ENCODE results near the gene COL5A1.

The COL5A1 gene

GRCh38 chr9:134781591-134782302, 140.1 kb downstream of the COL5A1 start:
- H3F3A ChIP-seq (ENCODE audit: insufficient read depth, low read length) = no peaks in the 10 kb centered on the region
- no peak overlapping the region for H3K9ac ChIP-seq (ENCODE audit: low read length)
- H3K27ac ChIP-seq (ENCODE audit: low read depth, low read length, poor library complexity, severe bottlenecking) = no peak overlapping the region
- no peaks in the 10 kb centered on the region for H3K9me3 ChIP-seq (ENCODE audit: low read length)
- H3K27me3 ChIP-seq (ENCODE audit: insufficient read depth, low read length) = peaks cover 5% of the 10 kb centered on the region; the same call in 1 of the 2 replicates
- H3K79me2 ChIP-seq (ENCODE audit: insufficient read depth, low read length) = no peaks in the 10 kb centered on the region
- no peaks in the 10 kb centered on the region for H3K9me2 ChIP-seq (ENCODE audit: low read depth, low read length)
- H3K4me3 ChIP-seq (ENCODE audit: low read depth, low read length, poor library complexity, severe bottlenecking) = no peak overlapping the region
- H2AFZ ChIP-seq (ENCODE audit: low read length) = no peak overlapping the region
- TF ChIP-seq CTCF (IDR thresholded peaks at IDR 0.05; ENCODE audit: low read length) = peak; percentile 54
- TF ChIP-seq EZH2 (IDR thresholded peaks at IDR 0.05; ENCODE audit: borderline replicate concordance, low read length) = no peak
- no peaks in the 10 kb centered on the region for H4K20me1 ChIP-seq (ENCODE audit: insufficient read depth, low read length)
- no peaks in the 10 kb centered on the region for H3K4me1 ChIP-seq (ENCODE audit: insufficient read depth, low read length, severe bottlenecking)
- H3K4me2 ChIP-seq (ENCODE audit: low read length) = no peak overlapping the region
- H3K36me3 ChIP-seq (ENCODE audit: insufficient read depth, low read length) = no peaks in the 10 kb centered on the region

GRCh38 chr9:134782921-134783698, 141.5 kb downstream of the COL5A1 start:
- H3K9me3 ChIP-seq (ENCODE audit: low read length) = no peaks in the 10 kb centered on the region
- H3K4me1 ChIP-seq (ENCODE audit: insufficient read depth, low read length, severe bottlenecking) = no peaks in the 10 kb centered on the region
- no peak overlapping the region for H3K4me3 ChIP-seq (ENCODE audit: low read depth, low read length, poor library complexity, severe bottlenecking)
- H4K20me1 ChIP-seq (ENCODE audit: insufficient read depth, low read length) = no peaks in the 10 kb centered on the region
- peaks cover 5% of the 10 kb centered on the region; the same call in 1 of the 2 replicates for H3K27me3 ChIP-seq (ENCODE audit: insufficient read depth, low read length)
- H2AFZ ChIP-seq (ENCODE audit: low read length) = no peak overlapping the region
- H3K36me3 ChIP-seq (ENCODE audit: insufficient read depth, low read length) = no peaks in the 10 kb centered on the region
- H3K79me2 ChIP-seq (ENCODE audit: insufficient read depth, low read length) = no peaks in the 10 kb centered on the region
- no peak overlapping the region for H3K9ac ChIP-seq (ENCODE audit: low read length)
- H3K9me2 ChIP-seq (ENCODE audit: low read depth, low read length) = no peaks in the 10 kb centered on the region
- TF ChIP-seq CTCF (IDR thresholded peaks at IDR 0.05; ENCODE audit: low read length) = no peak
- no peak for TF ChIP-seq EZH2 (IDR thresholded peaks at IDR 0.05; ENCODE audit: borderline replicate concordance, low read length)
- no peaks in the 10 kb centered on the region for H3F3A ChIP-seq (ENCODE audit: insufficient read depth, low read length)
- no peak overlapping the region for H3K4me2 ChIP-seq (ENCODE audit: low read length)
- H3K27ac ChIP-seq (ENCODE audit: low read depth, low read length, poor library complexity, severe bottlenecking) = no peak overlapping the region

GRCh38 chr9:134783699-134784039, 142.1 kb downstream of the COL5A1 start:
- Histone ChIP-seq H3K4me2 (ENCODE audit: low read length) (no peak overlapping the region), H3K9me2 (ENCODE audit: low read depth, low read length) (no peaks in the 10 kb centered on the region), H3K9me3 (ENCODE audit: low read length) (no peaks in the 10 kb centered on the region), H2AFZ (ENCODE audit: low read length) (no peak overlapping the region), H3K9ac (ENCODE audit: low read length) (no peak overlapping the region), H3F3A (ENCODE audit: insufficient read depth, low read length) (no peaks in the 10 kb centered on the region), H3K36me3 (ENCODE audit: insufficient read depth, low read length) (no peaks in the 10 kb centered on the region), H3K27me3 (ENCODE audit: insufficient read depth, low read length) (peaks cover 5% of the 10 kb centered on the region; the same call in 1 of the 2 replicates), H3K4me3 (ENCODE audit: low read depth, low read length, poor library complexity, severe bottlenecking) (no peak overlapping the region), H3K4me1 (ENCODE audit: insufficient read depth, low read length, severe bottlenecking) (no peaks in the 10 kb centered on the region), H4K20me1 (ENCODE audit: insufficient read depth, low read length) (no peaks in the 10 kb centered on the region), H3K27ac (ENCODE audit: low read depth, low read length, poor library complexity, severe bottlenecking) (no peak overlapping the region), H3K79me2 (ENCODE audit: insufficient read depth, low read length) (no peaks in the 10 kb centered on the region)
- TF ChIP-seq EZH2 (IDR thresholded peaks at IDR 0.05; ENCODE audit: borderline replicate concordance, low read length) = no peak

Measured in OCI-LY1 (cell line).